ENCODE measurements around the gene TRIM66. TPM values are rescaled to one million over a fixed set of nuclear protein-coding genes. Genes with fewer than 3 reads are reported as not detected.

The TRIM66 gene
- total and polyA plus RNA-seq, 2 experiments from 2014 or later, result 1.0 to 3.3 TPM

- TF ChIP-seq ZNF462 (CRISPR knock-in tag; IDR thresholded peaks at IDR 0.05), result no peak
- TF ChIP-seq ZNF331 (CRISPR knock-in tag; IDR thresholded peaks at IDR 0.05; ENCODE audit: low read depth), result no peak
- no peak for TF ChIP-seq NANOG (IDR thresholded peaks at IDR 0.05; ENCODE audit: borderline replicate concordance)
- TF ChIP-seq STAT1 (IDR thresholded peaks at IDR 0.05; ENCODE audit: unreplicated experiment), result no peak
- no peak for TF ChIP-seq ZNF114 (CRISPR knock-in tag; IDR thresholded peaks at IDR 0.05)
These were observed 21.7 kb upstream of the TRIM66 start (continued) for GRCh38 chr11:8704136-8704535.

- H3K27ac ChIP-seq (ENCODE audit: low read depth), result peak overlapping the region; percentile 97
- no peak for DNase-seq (ENCODE audit: low spot score)
- H4K20me1 ChIP-seq (replicated peaks; ENCODE audit: insufficient read depth), result no peaks in the 10 kb centered on the region
- Mint-ChIP-seq H3K27ac (peak overlapping the region; percentile 95; the same call in 1 of the 2 replicates), H3K27me3 (ENCODE audit: insufficient read depth, low read depth, poor library complexity) (peaks cover 23% of the 10 kb centered on the region), H3K4me1 (peaks cover 50% of the 10 kb centered on the region), H3K4me3 (no peak overlapping the region; the same call in 2 of the 3 replicates), H3K9me3 (no peaks in the 10 kb centered on the region; the same call in 2 of the 3 replicates), H3K36me3 (ENCODE audit: low read depth) (peaks cover 39% of the 10 kb centered on the region)
- H3K4me3 ChIP-seq, result no peak overlapping the region
- no peaks in the 10 kb centered on the region for H3K36me3 ChIP-seq (ENCODE audit: insufficient read depth)
- H3K4me1 ChIP-seq (ENCODE audit: insufficient read depth), result peaks cover 43% of the 10 kb centered on the region
- no peaks in the 10 kb centered on the region for H3K79me2 ChIP-seq (replicated peaks; ENCODE audit: insufficient read depth)
- ATAC-seq, result no peak
- H3K9me2 ChIP-seq (ENCODE audit: insufficient read depth), result peaks cover 14% of the 10 kb centered on the region
- no peak overlapping the region for H2AFZ ChIP-seq
- no peak overlapping the region for H3K4me2 ChIP-seq
- H3K27me3 ChIP-seq (ENCODE audit: insufficient read depth), result no peaks in the 10 kb centered on the region
- H3F3A ChIP-seq (replicated peaks; ENCODE audit: low read depth), result peaks cover 29% of the 10 kb centered on the region
- TF ChIP-seq ZNF114 (CRISPR knock-in tag; IDR thresholded peaks at IDR 0.05) (no peak), ETS1 (IDR thresholded peaks at IDR 0.05) (no peak), CREB1 (CRISPR knock-in tag; IDR thresholded peaks at IDR 0.05; ENCODE audit: low read depth) (no peak), REST (IDR thresholded peaks at IDR 0.05; ENCODE audit: unreplicated experiment) (no peak), ZNF331 (CRISPR knock-in tag; IDR thresholded peaks at IDR 0.05; ENCODE audit: low read depth) (no peak), STAT1 (IDR thresholded peaks at IDR 0.05; ENCODE audit: unreplicated experiment) (no peak)
These were observed 20.1 kb upstream of the TRIM66 start for GRCh38 chr11:8702598-8702915.
